Stimulated activated naive CD8-positive, alpha-beta T cell treated with anti-CD3 and anti-CD28 coated beads, Interleukin-15, amount 100 ng/mL, for 72 hours (primary cell): ENCODE measurements around the gene PAPOLA.
"Not testable (repeated sequence)": the region's sequence is repeated elsewhere in the genome, so short reads cannot be mapped to it uniquely, and the experiment has no call there.

Experiments
- ATAC-seq: fragments of 150-1000 bp; cut with Tn5 transposase; 2 replicates; pipeline ENCODE4 v1.10.0; 2021; ENCODE audit warnings: mild to moderate bottlenecking, moderate library complexity
- DNase-seq, 2 donors: peaks; one replicate each; pipeline ENCODE4 v3.0.0; 2021 to 2022
- H3K27ac Mint-ChIP-seq, 2 donors: one replicate each; pipeline ENCODE4 v1.8.0; 2022; ENCODE audit warnings: mild to moderate bottlenecking in 2 of 2, mixed read lengths in 2 of 2, moderate library complexity in 2 of 2
- H3K27me3 Mint-ChIP-seq: one replicate; pipeline ENCODE4 v1.8.0; 2022; ENCODE audit warnings: mixed read lengths
- H3K4me1 Mint-ChIP-seq: one replicate; pipeline ENCODE4 v1.8.0; 2022; ENCODE audit warnings: mild to moderate bottlenecking, mixed read lengths
- H3K4me3 Mint-ChIP-seq, 2 donors: one replicate each; pipeline ENCODE4 v1.8.0; 2022; ENCODE audit warnings: mild to moderate bottlenecking in 2 of 2, mixed read lengths in 2 of 2, moderate library complexity in 1 of 2
- H3K9me3 Mint-ChIP-seq, 2 donors: one replicate each; pipeline ENCODE4 v1.8.0; 2022; ENCODE audit warnings: mixed read lengths in 2 of 2

Gene PAPOLA

GRCh38 chr14:96489327-96489726, 12.9 kb upstream of the PAPOLA start:
- H3K4me1 Mint-ChIP-seq, result peaks cover 5% of the 10 kb centered on the region
- H3K27me3 Mint-ChIP-seq, result peaks cover 23% of the 10 kb centered on the region
- no peak overlapping the region for H3K27ac Mint-ChIP-seq
- no peaks in the 10 kb centered on the region for H3K9me3 Mint-ChIP-seq
- DNase-seq, result no peak
- no peak overlapping the region for H3K4me3 Mint-ChIP-seq
- no peak for ATAC-seq

GRCh38 chr14:96493178-96493577, 9.0 kb upstream of the PAPOLA start:
- Mint-ChIP-seq H3K27me3 (peaks cover 37% of the 10 kb centered on the region), H3K4me3 (no peak overlapping the region), H3K9me3 (no peaks in the 10 kb centered on the region), H3K27ac (no peak overlapping the region), H3K4me1 (peaks cover 6% of the 10 kb centered on the region)
- DNase-seq (no peak), ATAC-seq (no peak)

- peaks cover 37% of the 10 kb centered on the region for H3K27me3 Mint-ChIP-seq
- no peaks in the 10 kb centered on the region for H3K9me3 Mint-ChIP-seq
- DNase-seq, result no peak
- peak overlapping the region in 1 of 2 donors; percentile 4 for H3K27ac Mint-ChIP-seq
- no peak for ATAC-seq
- H3K4me1 Mint-ChIP-seq, result peaks cover 6% of the 10 kb centered on the region
- no peak overlapping the region for H3K4me3 Mint-ChIP-seq
Measured at GRCh38 chr14:96494331-96494730, 7.9 kb upstream of the PAPOLA start.

- no peaks in the 10 kb centered on the region for H3K9me3 Mint-ChIP-seq
- H3K27ac Mint-ChIP-seq, result no peak overlapping the region
- H3K27me3 Mint-ChIP-seq, result peaks cover 30% of the 10 kb centered on the region
- DNase-seq (no peak), ATAC-seq (no peak)
- H3K4me1 Mint-ChIP-seq, result peaks cover 6% of the 10 kb centered on the region
- no peak overlapping the region for H3K4me3 Mint-ChIP-seq
Measured at GRCh38 chr14:96497087-96497486, 5.1 kb upstream of the PAPOLA start.

- Mint-ChIP-seq H3K27ac (no peak overlapping the region), H3K9me3 (no peaks in the 10 kb centered on the region), H3K27me3 (peaks cover 27% of the 10 kb centered on the region), H3K4me1 (peaks cover 6% of the 10 kb centered on the region), H3K4me3 (no peak overlapping the region)
- DNase-seq, result no peak
- no peak for ATAC-seq
Measured at GRCh38 chr14:96497586-96497985, 4.6 kb upstream of the PAPOLA start.

GRCh38 chr14:96501217-96501739, 904 bp upstream of the PAPOLA start:
- no peaks in the 10 kb centered on the region for H3K27me3 Mint-ChIP-seq
- no peak for ATAC-seq
- peak overlapping the region; percentile 91 to 94 for H3K4me3 Mint-ChIP-seq
- no peak for DNase-seq
- H3K4me1 Mint-ChIP-seq, result peaks cover 30% of the 10 kb centered on the region
- peak overlapping the region; percentile 97 to 99 for H3K27ac Mint-ChIP-seq
- H3K9me3 Mint-ChIP-seq, result no peaks in the 10 kb centered on the region

GRCh38 chr14:96502621-96503305, 581 bp downstream of the PAPOLA start:
- ATAC-seq (peak; percentile 62), DNase-seq (no peak)
- Mint-ChIP-seq H3K27ac (peak overlapping the region; percentile 97 to 99), H3K4me3 (peak overlapping the region; percentile 91 to 94), H3K9me3 (no peaks in the 10 kb centered on the region), H3K27me3 (no peaks in the 10 kb centered on the region), H3K4me1 (peaks cover 33% of the 10 kb centered on the region)

GRCh38 chr14:96503306-96503679, 1.1 kb downstream of the PAPOLA start:
- Mint-ChIP-seq H3K27ac (peak overlapping the region; percentile 97 to 99), H3K4me3 (peak overlapping the region; percentile 91 to 94), H3K27me3 (no peaks in the 10 kb centered on the region), H3K9me3 (no peaks in the 10 kb centered on the region), H3K4me1 (peaks cover 38% of the 10 kb centered on the region)
- DNase-seq, result no peak
- no peak for ATAC-seq

GRCh38 chr14:96504353-96504752, 2.2 kb downstream of the PAPOLA start:
- H3K9me3 Mint-ChIP-seq, ATAC-seq, DNase-seq, H3K27me3 Mint-ChIP-seq: not testable (repeated sequence)
- H3K4me3 Mint-ChIP-seq, result peak overlapping the region; percentile 91 to 94
- peak overlapping the region; percentile 69 to 91 for H3K27ac Mint-ChIP-seq
- peaks cover 49% of the 10 kb centered on the region for H3K4me1 Mint-ChIP-seq

GRCh38 chr14:96507723-96508122, 5.5 kb downstream of the PAPOLA start:
- DNase-seq (no peak), ATAC-seq (no peak)
- Mint-ChIP-seq H3K27ac (no peak overlapping the region), H3K4me1 (peaks cover 74% of the 10 kb centered on the region), H3K27me3 (no peaks in the 10 kb centered on the region), H3K4me3 (peak overlapping the region in 1 of 2 donors; percentile 18), H3K9me3 (no peaks in the 10 kb centered on the region)

GRCh38 chr14:96508900-96509299, 6.7 kb downstream of the PAPOLA start:
- H3K4me3 Mint-ChIP-seq, result peak overlapping the region in 1 of 2 donors; percentile 4
- peaks cover 72% of the 10 kb centered on the region for H3K4me1 Mint-ChIP-seq
- H3K27me3 Mint-ChIP-seq, result no peaks in the 10 kb centered on the region
- H3K9me3 Mint-ChIP-seq, result no peaks in the 10 kb centered on the region
- H3K27ac Mint-ChIP-seq, result peak overlapping the region in 1 of 2 donors; percentile 27
- DNase-seq, result no peak
- no peak for ATAC-seq

GRCh38 chr14:96509457-96510090, 7.4 kb downstream of the PAPOLA start:
- Mint-ChIP-seq H3K4me3 (no peak overlapping the region), H3K27ac (no peak overlapping the region), H3K4me1 (peaks cover 72% of the 10 kb centered on the region), H3K27me3 (no peaks in the 10 kb centered on the region), H3K9me3 (no peaks in the 10 kb centered on the region)
- peak; percentile 49 for ATAC-seq
- DNase-seq, result no peak

GRCh38 chr14:96511146-96511545, 9.0 kb downstream of the PAPOLA start:
- H3K4me3 Mint-ChIP-seq, result no peak overlapping the region
- no peaks in the 10 kb centered on the region for H3K9me3 Mint-ChIP-seq
- DNase-seq (no peak), ATAC-seq (no peak)
- H3K27me3 Mint-ChIP-seq, result no peaks in the 10 kb centered on the region
- peaks cover 71% of the 10 kb centered on the region for H3K4me1 Mint-ChIP-seq
- no peak overlapping the region for H3K27ac Mint-ChIP-seq

- no peak for DNase-seq
- H3K27me3 Mint-ChIP-seq, result no peaks in the 10 kb centered on the region
- no peaks in the 10 kb centered on the region for H3K9me3 Mint-ChIP-seq
- H3K4me3 Mint-ChIP-seq, result no peak overlapping the region
- H3K27ac Mint-ChIP-seq, result no peak overlapping the region
- no peak for ATAC-seq
- H3K4me1 Mint-ChIP-seq, result peaks cover 71% of the 10 kb centered on the region
Measured at GRCh38 chr14:96511667-96512066, 9.5 kb downstream of the PAPOLA start.

- Mint-ChIP-seq H3K27me3 (no peaks in the 10 kb centered on the region), H3K4me1 (peaks cover 75% of the 10 kb centered on the region), H3K27ac (no peak overlapping the region), H3K9me3 (no peaks in the 10 kb centered on the region), H3K4me3 (no peak overlapping the region)
- no peak for DNase-seq
- ATAC-seq, result no peak
Measured at GRCh38 chr14:96512122-96512521, 9.9 kb downstream of the PAPOLA start.

GRCh38 chr14:96512602-96513397, 10.6 kb downstream of the PAPOLA start:
- no peaks in the 10 kb centered on the region for H3K27me3 Mint-ChIP-seq
- no peak overlapping the region for H3K4me3 Mint-ChIP-seq
- H3K27ac Mint-ChIP-seq, result peak overlapping the region in 1 of 2 donors; percentile 27
- no peaks in the 10 kb centered on the region for H3K9me3 Mint-ChIP-seq
- ATAC-seq, result no peak
- peaks cover 81% of the 10 kb centered on the region for H3K4me1 Mint-ChIP-seq
- DNase-seq, result no peak
